C4-2B (cell line): ENCODE data around the gene FXR2.
"Not testable (repeated sequence)": the region's sequence is repeated elsewhere in the genome, so short reads cannot be mapped to it uniquely, and the experiment has no call there.

ENCODE experiments used
- ZFX ChIP-seq: fragments of 450-650 bp; IDR thresholded peaks from 2 replicates; pipeline ENCODE4 v1.6.1; 2017
- TF ChIP-seq, protein P1 (sequence below): fragments of 450-650 bp; conservative IDR thresholded peaks from 2 replicates; pipeline ENCODE4 v1.5.1; 2017; ENCODE audit warnings: mild to moderate bottlenecking

DNA sequence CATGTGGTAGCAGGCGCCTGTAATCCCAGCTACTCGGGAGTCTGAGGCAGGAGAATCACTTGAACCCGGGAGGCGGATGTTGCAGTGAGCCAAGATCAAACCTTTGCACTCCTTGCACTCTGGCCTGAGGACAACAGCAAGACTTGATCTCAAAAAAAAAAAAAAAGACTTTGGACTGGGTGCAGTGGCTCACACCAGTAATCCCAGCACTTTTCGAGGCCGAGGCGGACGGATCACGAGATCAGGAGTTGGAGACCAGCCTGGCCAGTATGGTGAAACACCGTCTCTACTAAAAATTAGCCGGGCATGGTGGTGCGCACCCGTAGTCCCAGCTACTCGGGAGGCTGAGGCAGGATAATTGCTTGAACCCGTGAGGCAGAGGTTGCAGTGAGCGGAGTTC lies 11.1 kb upstream of the FXR2 start:
- TF ChIP-seq, protein P1, sequence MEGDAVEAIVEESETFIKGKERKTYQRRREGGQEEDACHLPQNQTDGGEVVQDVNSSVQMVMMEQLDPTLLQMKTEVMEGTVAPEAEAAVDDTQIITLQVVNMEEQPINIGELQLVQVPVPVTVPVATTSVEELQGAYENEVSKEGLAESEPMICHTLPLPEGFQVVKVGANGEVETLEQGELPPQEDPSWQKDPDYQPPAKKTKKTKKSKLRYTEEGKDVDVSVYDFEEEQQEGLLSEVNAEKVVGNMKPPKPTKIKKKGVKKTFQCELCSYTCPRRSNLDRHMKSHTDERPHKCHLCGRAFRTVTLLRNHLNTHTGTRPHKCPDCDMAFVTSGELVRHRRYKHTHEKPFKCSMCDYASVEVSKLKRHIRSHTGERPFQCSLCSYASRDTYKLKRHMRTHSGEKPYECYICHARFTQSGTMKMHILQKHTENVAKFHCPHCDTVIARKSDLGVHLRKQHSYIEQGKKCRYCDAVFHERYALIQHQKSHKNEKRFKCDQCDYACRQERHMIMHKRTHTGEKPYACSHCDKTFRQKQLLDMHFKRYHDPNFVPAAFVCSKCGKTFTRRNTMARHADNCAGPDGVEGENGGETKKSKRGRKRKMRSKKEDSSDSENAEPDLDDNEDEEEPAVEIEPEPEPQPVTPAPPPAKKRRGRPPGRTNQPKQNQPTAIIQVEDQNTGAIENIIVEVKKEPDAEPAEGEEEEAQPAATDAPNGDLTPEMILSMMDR: not testable (repeated sequence)
- not testable (repeated sequence) for TF ChIP-seq ZFX
